ENCODE measurements around the gene C12orf60.

The C12orf60 gene

DNA sequence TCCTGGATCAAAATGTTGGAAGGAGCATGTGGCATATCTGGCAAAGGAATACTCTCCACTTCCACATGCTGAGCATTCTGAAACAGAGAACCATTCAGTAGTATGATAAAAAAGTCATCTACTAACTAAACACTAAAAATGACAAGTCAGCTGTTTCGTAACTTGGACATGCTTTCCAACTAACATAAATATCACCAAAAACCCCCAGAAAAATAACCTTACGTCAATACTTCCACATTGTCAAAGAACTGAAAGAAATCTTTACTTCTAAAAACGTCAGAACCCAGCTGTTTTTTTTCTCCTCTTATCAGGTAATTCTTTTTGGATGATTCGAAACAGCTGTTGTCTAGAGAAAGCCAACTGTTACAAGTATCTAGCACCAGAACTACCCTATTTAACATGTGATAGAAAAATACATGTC lies 8.4 kb upstream of the C12orf60 start:
- H3K4me2 ChIP-seq: no peak overlapping the region
- H3K79me2 ChIP-seq (ENCODE audit: insufficient read depth, low read depth): peaks cover 12% of the 10 kb centered on the region; the same call in 1 of the 2 replicates
- TF ChIP-seq CTCF (conservative IDR thresholded peaks at IDR 0.05; ENCODE audit: low read depth, low read length): no peak
- H3K27me3 ChIP-seq (ENCODE audit: insufficient read depth, low read depth): no peaks in the 10 kb centered on the region
- H4K20me1 ChIP-seq (ENCODE audit: insufficient read depth): no peaks in the 10 kb centered on the region
- no peak overlapping the region for H2AFZ ChIP-seq (ENCODE audit: low read depth)
- H3K4me1 ChIP-seq (ENCODE audit: low read depth, poor library complexity, severe bottlenecking): no peaks in the 10 kb centered on the region
- H3K36me3 ChIP-seq (ENCODE audit: insufficient read depth): peaks cover 23% of the 10 kb centered on the region; the same call in 1 of the 2 replicates
- H3K4me3 ChIP-seq (IDR thresholded peaks at IDR 0.05; ENCODE audit: insufficient read depth, low read depth, low read length): no peak overlapping the region
- H3K27ac ChIP-seq: no peak overlapping the region
- H3K9ac ChIP-seq: no peak overlapping the region

- Histone ChIP-seq H3K4me3 (IDR thresholded peaks at IDR 0.05; ENCODE audit: insufficient read depth, low read depth, low read length) (no peak overlapping the region), H3K4me1 (ENCODE audit: low read depth, poor library complexity, severe bottlenecking) (peaks cover 22% of the 10 kb centered on the region), H3K79me2 (ENCODE audit: insufficient read depth, low read depth) (peaks cover 45% of the 10 kb centered on the region), H3K27ac (peak overlapping the region; percentile 94), H2AFZ (ENCODE audit: low read depth) (no peak overlapping the region), H3K36me3 (ENCODE audit: insufficient read depth) (no peaks in the 10 kb centered on the region), H3K4me2 (peak overlapping the region; percentile 52), H4K20me1 (ENCODE audit: insufficient read depth) (0 out of 2 replicates have a peak, but pooled peaks cover 4% of the 10 kb centered on the region), H3K9ac (peak overlapping the region; percentile 96; the same call in 1 of the 2 replicates), H3K27me3 (ENCODE audit: insufficient read depth, low read depth) (no peaks in the 10 kb centered on the region)
- no peak for TF ChIP-seq CTCF (conservative IDR thresholded peaks at IDR 0.05; ENCODE audit: low read depth, low read length)
These were observed 1.2 kb upstream of the C12orf60 start for GRCh38 chr12:14802247-14802646.

- peak overlapping the region; percentile 97; the same call in 1 of the 2 replicates for H2AFZ ChIP-seq (ENCODE audit: low read depth)
- TF ChIP-seq CTCF (conservative IDR thresholded peaks at IDR 0.05; ENCODE audit: low read depth, low read length): no peak
- peak overlapping the region; percentile 52 for H3K4me2 ChIP-seq
These were observed 804 bp upstream of the C12orf60 start for GRCh38 chr12:14802721-14803010.

GRCh38 chr12:14803830-14804160 lies 325 bp downstream of the C12orf60 start:
- Histone ChIP-seq H3K27me3 (ENCODE audit: insufficient read depth, low read depth) (no peaks in the 10 kb centered on the region), H3K4me1 (ENCODE audit: low read depth, poor library complexity, severe bottlenecking) (peaks cover 22% of the 10 kb centered on the region), H3K79me2 (ENCODE audit: insufficient read depth, low read depth) (peaks cover 45% of the 10 kb centered on the region), H3K36me3 (ENCODE audit: insufficient read depth) (no peaks in the 10 kb centered on the region), H3K4me3 (IDR thresholded peaks at IDR 0.05; ENCODE audit: insufficient read depth, low read depth, low read length) (no peak overlapping the region), H3K4me2 (peak overlapping the region; percentile 52), H4K20me1 (ENCODE audit: insufficient read depth) (0 out of 2 replicates have a peak, but pooled peaks cover 4% of the 10 kb centered on the region), H3K9ac (peak overlapping the region; percentile 96; the same call in 1 of the 2 replicates), H2AFZ (ENCODE audit: low read depth) (peak overlapping the region; percentile 97), H3K27ac (peak overlapping the region; percentile 94)
- TF ChIP-seq CTCF (conservative IDR thresholded peaks at IDR 0.05; ENCODE audit: low read depth, low read length): no peak

More at GRCh38 chr12:14802721-14803010, 804 bp upstream of the C12orf60 start:
- no peak overlapping the region for H3K4me3 ChIP-seq (IDR thresholded peaks at IDR 0.05; ENCODE audit: insufficient read depth, low read depth, low read length)
- peaks cover 22% of the 10 kb centered on the region for H3K4me1 ChIP-seq (ENCODE audit: low read depth, poor library complexity, severe bottlenecking)
- H3K27ac ChIP-seq: peak overlapping the region; percentile 94
- H3K9ac ChIP-seq: peak overlapping the region; percentile 96
- no peaks in the 10 kb centered on the region for H3K36me3 ChIP-seq (ENCODE audit: insufficient read depth)
- 0 out of 2 replicates have a peak, but pooled peaks cover 4% of the 10 kb centered on the region for H4K20me1 ChIP-seq (ENCODE audit: insufficient read depth)
- H3K79me2 ChIP-seq (ENCODE audit: insufficient read depth, low read depth): peaks cover 45% of the 10 kb centered on the region
- no peaks in the 10 kb centered on the region for H3K27me3 ChIP-seq (ENCODE audit: insufficient read depth, low read depth)
